DMS53 (cell line): ENCODE measurements around the gene TIMP2.
"Not testable (repeated sequence)": the region's sequence is repeated elsewhere in the genome, so short reads cannot be mapped to it uniquely, and the experiment has no call there.

Source experiments
- DNase-seq: peaks from one replicate; lab custom pipeline; 2025; lab: John Stamatoyannopoulos, UW

Gene TIMP2

GRCh38 chr17:78904371-78904770 is 20.8 kb downstream of the TIMP2 start:
- DNase-seq: no peak

GRCh38 chr17:78903101-78903779 is 21.9 kb downstream of the TIMP2 start, which contains the start of gene CEP295NL:
Gene CEP295NL, minus strand, starts transcription at chr17:78903201. Its CDS starts 1,373 bp downstream, at chr17:78901828.
- DNase-seq: peak; percentile 79

- not testable (repeated sequence) for DNase-seq
Observed at GRCh38 chr17:78902231-78902630, 23.0 kb downstream of the TIMP2 start.

GRCh38 chr17:78901806-78902205 is 23.4 kb downstream of the TIMP2 start:
- no peak for DNase-seq

- DNase-seq: no peak
Observed at GRCh38 chr17:78900816-78901215, 24.4 kb downstream of the TIMP2 start.

- no peak for DNase-seq
Observed at GRCh38 chr17:78899361-78900260, 25.6 kb downstream of the TIMP2 start.

- DNase-seq: no peak
Observed at GRCh38 chr17:78898947-78899346, 26.2 kb downstream of the TIMP2 start.

- DNase-seq: no peak
Observed at GRCh38 chr17:78898075-78898836, 26.9 kb downstream of the TIMP2 start.

GRCh38 chr17:78897664-78898047 is 27.5 kb downstream of the TIMP2 start:
- DNase-seq: no peak

GRCh38 chr17:78896834-78897663 is 28.1 kb downstream of the TIMP2 start:
- DNase-seq: no peak

- no peak for DNase-seq
Observed at GRCh38 chr17:78896091-78896833, 28.9 kb downstream of the TIMP2 start.

- DNase-seq: no peak
Observed at GRCh38 chr17:78895322-78895721, 29.9 kb downstream of the TIMP2 start.

GRCh38 chr17:78893684-78894083 is 31.5 kb downstream of the TIMP2 start:
- DNase-seq: no peak

- no peak for DNase-seq
Observed at GRCh38 chr17:78892936-78893379, 32.2 kb downstream of the TIMP2 start.

GRCh38 chr17:78892520-78892919 is 32.7 kb downstream of the TIMP2 start:
- no peak for DNase-seq

GRCh38 chr17:78892062-78892456 is 33.1 kb downstream of the TIMP2 start:
- DNase-seq: no peak

- DNase-seq: peak; percentile 54
Observed at GRCh38 chr17:78891406-78892061, 33.7 kb downstream of the TIMP2 start.

- DNase-seq: no peak
Observed at GRCh38 chr17:78890498-78890897, 34.7 kb downstream of the TIMP2 start.

- not testable (repeated sequence) for DNase-seq
Observed at GRCh38 chr17:78890096-78890495, 35.1 kb downstream of the TIMP2 start.

GRCh38 chr17:78889531-78889930 is 35.7 kb downstream of the TIMP2 start:
- no peak for DNase-seq
